Activated naive CD4-positive, alpha-beta T cell treated with anti-CD3 and anti-CD28 coated beads, Interleukin-2, amount 50 U/mL, for 72 hours (primary cell): ENCODE data around the gene AVPR2. TPM values are rescaled to one million over a fixed set of nuclear protein-coding genes. Genes with fewer than 3 reads are reported as not detected.

Source experiments
- ATAC-seq, 2 donors: fragments of 150-1000 bp; cut with Tn5 transposase; 2 replicates each; pipeline ENCODE4 v1.10.0; 2021; ENCODE audit warnings: mild to moderate bottlenecking in 2 of 2, moderate library complexity in 2 of 2
- DNase-seq, 2 donors: peaks; one replicate each; pipeline ENCODE4 v3.0.0; 2021 to 2022; ENCODE audit warnings: low spot score in 2 of 2
- H3K27ac Mint-ChIP-seq, 2 donors: one replicate each; pipeline ENCODE4 v1.8.0; 2022; ENCODE audit warnings: mild to moderate bottlenecking in 2 of 2, mixed read lengths in 2 of 2
- H3K36me3 Mint-ChIP-seq, 2 donors: one replicate each; pipeline ENCODE4 v1.8.0; 2022; ENCODE audit warnings: mixed read lengths in 2 of 2
- H3K9me3 Mint-ChIP-seq, 2 donors: one replicate each; pipeline ENCODE4 v1.8.0; 2022; ENCODE audit warnings: mixed read lengths in 2 of 2
- total RNA-seq, 2 donors: library from RNA; stranded (reverse); gene quantifications; one replicate each; pipeline ENCODE4 v1.2.3, GENCODE V29; 2022

The AVPR2 gene
- total RNA-seq, 2 donors from 2014 or later, result not detected

GRCh38 chrX:153900831-153901752 is 3.4 kb upstream of the AVPR2 start:
- no peaks in the 10 kb centered on the region for H3K9me3 Mint-ChIP-seq
- peak overlapping the region; percentile 49 to 90 for H3K27ac Mint-ChIP-seq
- H3K36me3 Mint-ChIP-seq, result no peaks in the 10 kb centered on the region
- peak in 1 of 2 donors; percentile 41 for DNase-seq
- ATAC-seq, result peak; percentile 83 to 86

GRCh38 chrX:153901753-153902140 is 2.7 kb upstream of the AVPR2 start:
- no peak for ATAC-seq
- Mint-ChIP-seq H3K36me3 (no peaks in the 10 kb centered on the region), H3K9me3 (no peaks in the 10 kb centered on the region), H3K27ac (peak overlapping the region; percentile 12 to 90)
- no peak for DNase-seq

GRCh38 chrX:153902385-153902784 is 2.1 kb upstream of the AVPR2 start:
- Mint-ChIP-seq H3K9me3 (no peaks in the 10 kb centered on the region), H3K36me3 (no peaks in the 10 kb centered on the region), H3K27ac (peak overlapping the region in 1 of 2 donors; percentile 12)
- no peak for DNase-seq
- ATAC-seq, result no peak

- Mint-ChIP-seq H3K36me3 (no peaks in the 10 kb centered on the region), H3K27ac (peak overlapping the region; percentile 12 to 85), H3K9me3 (no peaks in the 10 kb centered on the region)
- ATAC-seq (peak in 1 of 2 donors; percentile 4), DNase-seq (no peak)
These were observed 1.1 kb upstream of the AVPR2 start for GRCh38 chrX:153903238-153903980.

- DNase-seq (no peak), ATAC-seq (no peak)
- Mint-ChIP-seq H3K36me3 (no peaks in the 10 kb centered on the region), H3K27ac (peak overlapping the region in 1 of 2 donors; percentile 65), H3K9me3 (no peaks in the 10 kb centered on the region)
These were observed 1.1 kb downstream of the AVPR2 start for GRCh38 chrX:153905481-153906095.

GRCh38 chrX:153906126-153906917 is 1.8 kb downstream of the AVPR2 start:
- no peak for DNase-seq
- no peaks in the 10 kb centered on the region for H3K36me3 Mint-ChIP-seq

GRCh38 chrX:153907456-153907855 is 3.0 kb downstream of the AVPR2 start:
- DNase-seq (no peak), ATAC-seq (no peak)
- Mint-ChIP-seq H3K36me3 (no peaks in the 10 kb centered on the region), H3K27ac (no peak overlapping the region), H3K9me3 (no peaks in the 10 kb centered on the region)

More at GRCh38 chrX:153906126-153906917, 1.8 kb downstream of the AVPR2 start:
- Mint-ChIP-seq H3K27ac (peak overlapping the region in 1 of 2 donors; percentile 65), H3K9me3 (no peaks in the 10 kb centered on the region)
- peak in 1 of 2 donors; percentile 41 for ATAC-seq

GRCh38 chrX:153908219-153908860 is 3.9 kb downstream of the AVPR2 start:
- no peak for DNase-seq
- no peak overlapping the region for H3K27ac Mint-ChIP-seq
- H3K9me3 Mint-ChIP-seq, result no peaks in the 10 kb centered on the region
- no peak for ATAC-seq
- H3K36me3 Mint-ChIP-seq, result no peaks in the 10 kb centered on the region

GRCh38 chrX:153909024-153909979 is 4.8 kb downstream of the AVPR2 start:
- H3K36me3 Mint-ChIP-seq, result no peaks in the 10 kb centered on the region
- no peaks in the 10 kb centered on the region for H3K9me3 Mint-ChIP-seq
- DNase-seq, result no peak
- ATAC-seq, result peak in 1 of 2 donors; percentile 35
- no peak overlapping the region for H3K27ac Mint-ChIP-seq

GRCh38 chrX:153909980-153910360 is 5.5 kb downstream of the AVPR2 start:
- Mint-ChIP-seq H3K9me3 (no peaks in the 10 kb centered on the region), H3K36me3 (no peaks in the 10 kb centered on the region), H3K27ac (no peak overlapping the region)
- DNase-seq (no peak), ATAC-seq (no peak)

- no peaks in the 10 kb centered on the region for H3K9me3 Mint-ChIP-seq
- H3K27ac Mint-ChIP-seq, result no peak overlapping the region
- no peak for DNase-seq
- ATAC-seq, result no peak
- H3K36me3 Mint-ChIP-seq, result no peaks in the 10 kb centered on the region
These were observed 6.0 kb downstream of the AVPR2 start for GRCh38 chrX:153910446-153910845.

GRCh38 chrX:153911798-153912197 is 7.3 kb downstream of the AVPR2 start:
- ATAC-seq (no peak), DNase-seq (no peak)
- Mint-ChIP-seq H3K9me3 (no peaks in the 10 kb centered on the region), H3K27ac (peak overlapping the region; percentile 30 to 66), H3K36me3 (no peaks in the 10 kb centered on the region)

GRCh38 chrX:153913211-153913610 is 8.7 kb downstream of the AVPR2 start:
- no peak overlapping the region for H3K27ac Mint-ChIP-seq
- ATAC-seq (no peak), DNase-seq (no peak)
- H3K9me3 Mint-ChIP-seq, result no peaks in the 10 kb centered on the region
- H3K36me3 Mint-ChIP-seq, result peaks cover 0 to 6% of the 10 kb centered on the region in 2 donors

- no peak for DNase-seq
- no peaks in the 10 kb centered on the region for H3K9me3 Mint-ChIP-seq
- H3K27ac Mint-ChIP-seq, result no peak overlapping the region
- no peak for ATAC-seq
- H3K36me3 Mint-ChIP-seq, result peaks cover 0 to 6% of the 10 kb centered on the region in 2 donors
These were observed 9.2 kb downstream of the AVPR2 start for GRCh38 chrX:153913701-153914100.

GRCh38 chrX:153917869-153918268 is 13.4 kb downstream of the AVPR2 start:
- Mint-ChIP-seq H3K27ac (no peak overlapping the region), H3K9me3 (no peaks in the 10 kb centered on the region), H3K36me3 (peaks cover 0 to 6% of the 10 kb centered on the region in 2 donors)
- DNase-seq (no peak), ATAC-seq (no peak)
